Activated CD4-positive, alpha-beta T cell treated with anti-CD3 and anti-CD28 coated beads, Interleukin-2, Interleukin-6, amounts not matched to agents 100 ng/mL and 50 ng/mL, durations not matched to agents 16 hours and 8 hours (primary cell): ENCODE measurements around the gene HLCS.
A peak's percentile ranks its signal among the peaks of the same experiment; 100 is the strongest.

Source experiments
- DNase-seq: peaks from one replicate; pipeline ENCODE4 v3.0.0-alpha.2; 2020

HLCS gene

DNA sequence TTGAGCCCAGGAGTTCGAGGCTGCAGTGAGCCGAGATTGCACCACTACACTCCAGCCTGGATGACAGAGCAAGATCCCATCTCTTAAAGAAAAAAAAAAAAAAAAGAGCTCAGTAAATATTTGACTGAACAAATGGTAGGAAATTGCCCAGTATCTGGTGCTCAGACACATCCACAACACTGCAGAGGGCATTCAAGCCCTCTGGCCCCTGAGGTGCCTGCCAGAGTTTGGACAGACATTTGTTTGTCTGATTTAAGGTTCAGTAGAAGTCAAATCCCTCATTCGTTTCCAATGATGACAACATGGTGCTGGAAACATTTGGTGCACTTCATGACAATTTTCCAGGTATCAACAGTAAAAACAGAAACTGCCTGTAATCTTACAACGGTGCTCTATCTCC is 86.6 kb downstream of the HLCS start:
- no peak for DNase-seq

DNA sequence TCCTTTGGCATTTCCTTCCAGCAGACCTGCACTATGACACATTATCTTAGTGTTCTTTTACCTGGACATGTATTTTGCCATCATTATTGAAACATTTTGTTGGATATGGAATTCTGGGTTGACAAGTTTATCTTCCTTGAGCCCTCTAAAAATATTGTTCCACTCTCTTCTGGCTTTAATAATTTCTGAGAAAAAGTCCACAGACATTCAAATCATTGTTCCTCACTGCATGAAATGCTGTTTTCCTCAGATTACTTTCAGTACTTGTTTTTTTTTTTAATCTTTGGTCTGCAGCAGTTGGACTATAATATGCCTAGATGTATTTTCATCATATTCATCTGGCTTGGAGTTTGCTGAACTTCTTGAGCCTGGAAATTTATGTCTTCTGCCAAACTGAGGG is 88.7 kb downstream of the HLCS start:
- no peak for DNase-seq

DNA sequence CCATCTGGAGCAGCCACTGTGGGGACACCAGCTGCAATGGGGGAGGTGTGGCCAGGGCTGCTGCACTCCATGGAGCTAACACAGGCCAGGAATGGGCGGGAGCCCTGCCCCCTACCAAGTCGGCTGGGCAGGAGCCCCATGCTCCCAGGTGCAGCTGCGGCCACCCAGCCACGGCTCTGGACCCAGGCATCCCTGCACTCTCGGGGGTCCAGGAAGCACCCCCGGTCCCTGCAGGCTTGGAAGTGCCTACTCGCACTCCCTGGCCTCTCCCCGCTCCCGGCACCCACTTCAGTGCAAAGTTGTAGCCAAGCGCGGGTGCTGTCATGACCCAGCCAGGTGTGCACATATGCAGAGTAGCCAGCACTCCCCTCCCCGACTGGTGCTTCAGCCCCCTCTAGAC is 91.8 kb downstream of the HLCS start:
- DNase-seq, result no peak

DNA sequence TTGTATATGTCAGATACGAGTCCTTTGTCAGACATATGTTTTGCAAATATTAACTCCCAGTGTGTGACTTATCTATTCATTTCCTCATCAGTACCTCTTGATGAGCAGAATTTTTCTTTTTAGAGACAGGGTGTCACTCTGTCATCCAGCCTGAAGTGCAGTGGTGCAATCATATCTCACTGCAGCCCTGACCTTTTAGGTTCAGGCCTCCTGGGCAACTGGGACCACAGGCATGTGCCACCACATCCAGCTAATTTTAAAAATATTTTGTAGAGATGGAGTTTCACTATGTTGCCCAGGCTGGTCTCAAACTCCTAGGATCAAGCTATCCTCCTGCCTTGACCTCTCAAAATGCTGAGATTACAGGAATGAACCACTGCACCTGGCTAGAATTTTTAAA is 93.0 kb downstream of the HLCS start:
- DNase-seq, result no peak

DNA sequence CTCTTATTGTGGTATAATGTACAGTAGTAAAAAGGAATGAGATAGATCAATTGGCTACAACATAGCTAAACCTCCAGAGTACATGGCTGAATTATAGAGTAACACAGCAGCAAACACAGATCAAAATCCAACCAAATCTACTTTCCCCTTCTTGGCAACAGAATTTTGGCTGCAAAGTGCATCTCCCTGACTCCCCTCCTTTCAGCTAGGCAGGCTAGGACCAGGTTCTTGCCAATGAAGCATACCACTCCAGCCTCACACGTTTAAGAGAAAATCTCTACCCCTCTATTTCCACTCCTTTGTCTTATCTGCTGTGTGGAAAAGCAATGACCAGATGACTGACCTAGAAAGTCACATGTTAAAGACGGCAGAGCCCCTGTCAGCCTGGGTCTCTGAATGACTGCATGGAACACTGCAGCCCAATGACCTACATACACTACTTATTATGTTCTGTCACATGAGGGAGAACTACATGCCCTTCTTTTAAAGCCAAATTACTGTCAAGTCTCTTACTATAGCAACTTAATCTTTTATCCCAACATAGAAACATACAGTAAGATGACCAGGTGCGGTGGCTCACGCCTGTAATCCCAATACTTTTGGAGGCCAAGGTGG is 99.1 kb downstream of the HLCS start:
- no peak for DNase-seq

DNA sequence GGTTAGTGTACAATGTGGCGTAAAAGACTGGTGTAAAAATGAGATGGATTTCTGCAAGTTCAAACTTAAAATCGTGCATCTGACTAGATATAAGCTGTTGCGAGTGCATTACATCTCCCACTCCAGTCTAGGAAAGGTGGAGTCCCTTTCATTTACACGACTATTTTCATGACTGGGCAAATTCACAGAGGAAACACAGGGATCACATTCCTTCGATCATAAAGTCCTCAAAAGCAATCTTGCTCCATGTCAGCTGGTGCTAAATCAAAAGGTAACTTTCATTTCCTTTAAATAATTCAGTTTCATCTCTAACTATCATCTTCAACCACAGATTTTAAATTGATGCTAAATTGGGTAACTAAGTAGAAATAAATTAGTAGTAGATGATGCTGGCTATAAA is 100.0 kb downstream of the HLCS start:
- DNase-seq, result no peak

DNA sequence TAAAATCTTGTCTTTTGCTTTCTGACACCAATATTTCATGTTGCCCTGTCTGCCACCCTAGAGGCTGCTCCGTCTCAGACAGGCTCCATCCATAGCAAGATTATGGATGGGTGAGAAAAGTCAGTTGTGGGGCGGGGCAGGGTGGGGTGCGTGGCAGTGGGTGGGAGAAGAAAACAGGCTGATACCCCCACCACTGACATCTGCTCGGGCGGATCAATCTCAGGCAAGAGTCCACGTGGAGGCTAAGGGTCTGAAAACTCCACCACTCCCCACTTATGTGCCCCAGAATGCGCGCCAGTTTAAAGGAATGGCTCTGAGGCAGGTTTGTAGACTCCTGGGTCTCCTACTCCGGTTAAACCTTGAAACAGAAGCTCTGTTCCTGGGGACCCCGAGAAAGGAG is 101.5 kb downstream of the HLCS start:
- DNase-seq, result no peak

DNA sequence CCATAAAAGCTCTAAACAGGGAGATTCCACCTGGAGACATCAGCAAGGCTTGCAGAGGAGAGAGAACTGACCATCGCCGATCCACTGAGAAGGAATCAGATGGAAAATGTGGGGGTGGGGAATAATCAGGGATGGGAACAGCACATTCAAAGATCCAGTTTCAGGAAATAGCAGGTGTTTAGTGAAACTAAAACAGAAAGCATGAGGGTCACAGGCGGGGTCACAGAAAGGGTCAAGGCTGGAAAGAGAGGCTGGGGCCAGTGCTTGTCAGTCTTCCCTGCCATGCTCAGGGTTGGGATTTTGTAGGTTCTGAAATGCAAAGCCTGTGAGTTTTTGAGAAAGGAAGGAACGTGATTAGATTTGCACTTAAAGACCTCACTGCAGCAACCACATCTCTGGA is 103.2 kb downstream of the HLCS start:
- no peak for DNase-seq

DNA sequence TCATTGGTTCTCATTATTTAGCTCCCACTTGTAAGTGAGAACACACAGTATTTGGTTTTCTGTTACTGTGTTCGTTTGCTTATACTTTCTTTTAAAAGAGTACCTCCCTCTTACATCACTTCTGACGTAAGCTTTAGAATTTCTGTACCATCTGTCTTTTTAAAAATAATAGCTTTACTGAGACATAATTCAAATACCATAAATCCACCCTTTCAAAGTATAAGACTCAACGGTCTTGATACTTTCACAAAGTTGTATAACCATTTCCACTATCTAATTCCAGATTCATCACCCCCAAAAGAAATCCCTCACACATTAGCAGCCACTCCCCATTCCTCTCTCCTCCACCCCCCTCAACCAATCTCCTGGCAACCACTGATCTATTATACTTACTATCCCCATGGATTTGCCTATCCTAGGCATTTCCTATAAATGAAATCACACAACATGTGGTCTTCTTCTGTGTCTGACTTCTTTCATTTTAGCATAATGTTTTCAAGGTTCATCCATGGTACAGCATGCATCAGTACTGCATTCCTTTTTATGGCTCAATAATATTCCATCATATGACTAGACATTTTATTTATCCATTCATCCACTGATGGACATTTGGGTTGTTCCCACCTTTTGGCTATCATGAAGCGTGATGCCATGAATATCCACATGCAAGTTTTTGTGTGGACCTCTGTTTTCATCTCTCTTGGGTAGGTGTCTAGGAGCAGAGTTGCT is 104.7 kb downstream of the HLCS start:
- DNase-seq, result no peak

DNA sequence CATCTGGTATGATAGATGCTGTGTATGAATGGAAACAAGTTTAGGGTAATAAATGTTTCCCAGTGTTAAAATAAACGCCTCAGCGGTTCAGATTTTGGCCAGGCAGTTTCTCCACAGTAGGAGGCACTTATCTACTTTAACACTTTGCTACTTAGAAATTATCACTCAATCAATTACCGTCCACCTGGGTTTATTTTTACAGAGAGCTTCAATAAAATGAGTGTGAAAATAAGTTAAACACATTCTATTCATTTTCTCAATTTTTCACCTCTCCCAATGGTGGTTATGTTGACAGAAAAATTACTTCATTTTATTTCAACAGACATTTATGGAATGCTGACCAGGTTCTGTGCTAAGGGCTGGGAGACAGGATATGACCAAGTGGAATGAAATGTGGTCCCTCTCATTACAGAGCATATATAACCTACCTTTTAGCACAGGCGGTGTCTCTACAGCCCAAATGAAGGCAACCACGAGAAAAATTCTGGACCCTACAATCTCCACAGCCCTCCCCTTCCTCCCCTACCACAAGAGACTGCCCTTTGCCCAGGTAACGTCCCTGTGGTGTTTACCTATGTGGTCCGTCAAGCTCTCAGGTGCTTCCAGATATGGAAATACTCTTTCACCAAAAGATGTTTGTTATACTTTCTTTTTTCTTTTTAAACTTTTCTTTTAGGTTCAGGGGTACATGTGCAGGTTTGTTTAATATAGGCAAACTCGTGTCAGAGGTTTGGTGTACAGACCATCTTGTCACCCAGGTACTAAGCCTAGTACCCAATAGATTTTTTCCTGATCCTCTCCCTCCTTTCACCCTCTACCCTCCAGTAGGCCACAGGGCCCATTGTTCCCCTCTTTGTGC is 105.5 kb downstream of the HLCS start:
- no peak for DNase-seq

DNA sequence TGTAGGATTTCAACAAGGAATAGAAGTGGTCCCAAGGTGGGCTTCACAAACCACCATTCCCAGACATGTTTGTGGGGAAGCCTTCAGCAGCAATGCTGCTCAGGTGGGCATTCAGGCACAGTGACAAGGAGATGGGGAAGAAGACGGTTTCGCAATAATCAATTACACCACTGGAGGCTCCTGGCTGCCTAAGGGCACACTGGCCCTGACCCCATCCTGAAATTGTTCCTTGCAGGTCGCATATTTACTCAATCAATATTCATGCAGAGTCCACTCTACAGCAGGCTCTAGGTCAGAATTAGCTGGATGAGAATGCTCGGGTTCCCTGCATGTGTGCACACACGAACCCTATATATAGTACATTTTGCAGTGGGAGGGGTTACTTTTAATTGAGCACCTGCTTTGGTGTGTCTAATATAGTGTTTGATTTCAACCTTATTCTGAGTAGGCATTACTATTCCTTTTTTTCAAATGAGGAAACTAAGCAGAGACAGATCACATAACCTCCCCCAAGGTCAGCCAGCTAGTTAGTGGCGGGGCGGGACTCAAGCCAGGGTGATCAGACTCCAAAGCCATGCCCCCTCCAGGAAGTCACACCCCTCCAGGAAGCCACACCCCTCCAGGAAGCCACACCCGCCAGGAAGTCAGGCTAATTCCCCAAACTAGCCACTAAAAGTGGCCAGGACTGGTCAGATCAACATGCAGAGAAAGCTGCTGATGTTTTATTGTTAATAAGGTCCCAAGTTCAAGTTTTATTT is 106.5 kb downstream of the HLCS start:
- DNase-seq, result peak; percentile 56

DNA sequence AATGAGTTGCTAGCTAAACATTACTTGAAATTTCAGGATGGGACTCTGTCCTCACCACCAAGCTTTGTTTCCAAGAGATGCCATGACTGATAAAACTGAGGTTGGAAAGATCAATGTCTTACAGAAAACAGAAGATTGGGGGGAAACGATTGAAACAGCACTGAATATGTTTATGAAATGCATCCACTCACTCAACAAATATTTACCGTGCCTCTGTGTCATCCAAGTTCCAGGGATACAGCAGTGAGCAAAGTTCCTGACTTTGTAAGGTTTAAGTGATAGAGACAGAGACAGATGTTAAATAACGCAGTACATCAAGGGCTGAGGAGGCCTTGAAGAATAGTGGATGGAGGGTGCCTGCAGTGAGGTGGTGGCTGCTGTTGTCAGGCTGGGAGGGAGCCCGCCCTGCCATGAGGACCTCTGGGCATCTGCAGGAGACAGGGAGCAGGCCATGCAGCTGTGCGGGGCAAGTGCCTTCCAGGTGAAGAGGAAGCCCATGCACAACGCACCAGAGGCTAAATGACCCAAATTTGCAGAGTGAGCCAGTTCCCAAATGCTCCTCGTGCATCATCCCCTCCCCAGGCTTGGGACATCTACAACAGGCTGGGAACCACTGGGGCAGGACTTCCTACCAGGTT is 108.0 kb downstream of the HLCS start:
- DNase-seq, result no peak

DNA sequence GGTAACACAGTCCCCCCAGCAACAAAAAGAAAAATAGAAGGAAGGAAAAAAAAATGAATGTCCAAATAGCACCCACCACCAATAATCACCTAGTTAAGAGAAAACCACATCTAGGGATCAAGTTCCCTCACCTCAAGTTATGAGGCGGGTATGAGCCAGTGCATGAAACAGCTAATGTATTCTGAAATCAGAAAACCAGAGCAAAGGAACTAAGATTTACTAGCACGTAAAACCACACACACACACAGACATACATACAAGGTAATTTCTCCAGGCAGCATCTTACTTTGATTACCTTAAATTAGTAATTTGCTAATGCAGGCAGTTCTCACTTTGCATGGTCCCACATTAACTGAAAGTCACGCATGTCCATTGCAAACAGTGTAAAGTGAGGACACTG is 109.8 kb downstream of the HLCS start:
- peak; percentile 16 for DNase-seq

DNA sequence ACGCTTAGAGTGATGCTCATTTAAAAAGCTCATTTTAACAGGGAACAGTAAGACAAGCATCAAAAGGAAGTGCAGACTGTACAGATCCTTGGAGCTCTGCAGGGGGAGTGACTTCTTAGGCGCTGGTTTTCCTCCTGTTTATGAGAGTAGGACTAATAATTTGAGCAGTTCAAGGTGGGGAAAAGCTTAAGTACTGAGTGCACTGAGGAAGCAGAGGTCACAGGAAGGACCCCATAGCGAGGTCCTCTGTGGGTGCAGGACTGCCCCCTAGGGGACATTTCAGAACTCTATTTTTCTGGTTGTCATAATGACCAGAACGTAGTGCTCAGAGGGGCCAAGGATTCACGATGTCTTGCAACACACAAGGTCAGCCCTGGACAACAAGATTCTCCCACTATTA is 112.1 kb downstream of the HLCS start:
- peak; percentile 55 for DNase-seq

DNA sequence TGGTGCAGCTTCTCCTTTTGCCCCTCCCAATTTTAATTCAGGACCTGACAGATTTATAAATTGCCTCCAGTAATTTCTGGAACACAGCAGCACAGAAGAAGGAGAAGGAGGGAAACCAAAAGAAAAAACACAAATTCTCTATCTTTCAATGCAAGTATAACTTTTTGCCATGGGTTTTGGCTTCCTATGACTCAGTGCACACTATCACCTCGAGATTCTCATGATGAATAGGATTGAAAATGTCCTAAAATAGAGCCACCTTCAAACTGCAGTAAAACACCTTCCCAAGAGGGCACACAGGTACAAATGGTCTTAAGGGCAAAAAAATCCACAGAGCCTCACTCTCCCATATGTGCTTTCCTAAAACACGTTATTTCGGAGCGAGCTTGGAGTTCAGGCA is 113.6 kb downstream of the HLCS start:
- DNase-seq, result peak; percentile 43

DNA sequence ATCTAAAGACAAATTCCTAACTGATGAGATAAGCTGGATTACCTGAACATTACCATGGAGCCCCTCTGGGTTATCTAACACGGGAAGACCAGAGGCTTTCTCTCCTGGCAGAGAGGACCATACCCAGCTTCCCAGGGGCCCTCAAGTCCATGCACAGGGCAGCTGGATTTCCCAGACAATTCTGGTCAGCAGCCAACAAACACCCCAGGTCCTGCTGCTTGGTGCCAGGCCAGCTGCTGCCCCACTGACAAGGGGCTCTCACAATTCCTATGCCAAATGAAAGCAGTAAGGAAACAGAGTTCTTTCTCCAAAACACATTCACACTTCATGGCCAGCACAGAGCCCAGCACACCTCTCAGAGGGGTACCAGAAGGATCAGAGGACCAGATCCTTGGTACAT is 114.2 kb downstream of the HLCS start:
- no peak for DNase-seq

DNA sequence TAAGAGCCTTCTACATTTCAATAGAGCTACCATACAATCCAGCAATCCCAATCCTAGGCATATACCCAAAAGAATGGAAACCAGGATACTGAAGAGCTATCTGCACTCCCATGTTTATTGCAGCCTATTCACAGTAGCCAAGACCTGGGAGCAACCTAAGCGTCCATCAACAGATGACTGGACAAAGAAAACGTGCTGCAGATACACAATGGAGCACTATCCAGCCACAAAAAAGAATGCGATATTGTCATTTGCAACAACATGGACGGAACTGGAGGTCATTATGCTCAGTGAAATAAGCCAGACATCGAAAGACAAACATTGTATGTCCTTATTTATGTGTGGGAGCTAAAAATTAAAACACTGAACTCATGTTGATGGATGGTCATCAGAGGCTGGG is 115.3 kb downstream of the HLCS start:
- DNase-seq, result no peak

DNA sequence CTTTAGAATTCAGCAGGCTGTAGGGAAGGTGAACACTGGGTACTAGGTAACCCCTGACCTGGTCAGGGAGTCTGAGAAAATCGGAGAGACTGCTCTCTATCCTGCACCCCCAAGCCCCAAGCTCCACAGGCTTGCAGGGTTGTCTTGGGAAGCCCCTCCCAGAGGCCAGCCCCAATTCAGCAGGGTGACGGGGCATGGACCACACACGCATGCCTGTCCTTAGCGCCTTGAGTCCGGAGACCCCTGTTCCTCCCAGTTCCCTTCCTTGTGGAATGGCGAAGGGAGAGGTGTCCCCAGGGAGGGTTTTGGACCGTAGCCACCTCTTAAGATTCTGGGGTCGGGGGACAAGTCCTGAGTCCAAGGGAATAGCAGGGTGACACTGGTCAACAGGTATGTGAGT is 116.1 kb downstream of the HLCS start:
- no peak for DNase-seq

DNA sequence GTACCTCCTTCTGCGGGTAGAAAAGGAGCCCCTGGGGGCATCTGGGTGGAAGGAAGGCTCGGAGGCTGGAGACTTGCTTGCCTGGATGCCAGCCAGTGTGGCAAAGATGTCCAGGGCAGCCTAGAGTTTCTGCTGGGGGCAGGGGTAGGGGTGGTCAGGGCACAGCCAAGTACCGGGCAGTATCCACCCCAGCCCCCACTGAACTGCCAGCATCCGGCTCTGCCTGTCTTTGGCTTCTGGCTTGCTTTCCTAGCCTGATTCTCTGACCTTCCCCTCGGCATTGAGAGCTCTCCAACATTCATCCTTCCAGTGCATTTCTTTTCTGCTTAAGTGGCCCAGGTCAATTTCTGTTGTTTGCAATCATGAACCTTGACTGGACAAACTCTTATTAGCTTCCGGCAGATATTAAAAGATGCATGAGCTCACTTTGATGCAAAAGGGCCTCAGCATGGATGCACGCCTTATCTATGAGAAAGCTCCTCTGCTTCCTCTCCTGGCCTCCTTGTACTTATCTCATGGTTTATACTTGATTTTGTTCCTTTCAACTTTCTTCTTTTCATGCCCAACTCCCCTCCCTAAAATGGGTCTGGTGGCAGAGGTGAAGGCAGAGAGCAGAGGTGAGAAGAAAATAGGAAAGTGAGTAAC is 116.9 kb downstream of the HLCS start:
- no peak for DNase-seq

DNA sequence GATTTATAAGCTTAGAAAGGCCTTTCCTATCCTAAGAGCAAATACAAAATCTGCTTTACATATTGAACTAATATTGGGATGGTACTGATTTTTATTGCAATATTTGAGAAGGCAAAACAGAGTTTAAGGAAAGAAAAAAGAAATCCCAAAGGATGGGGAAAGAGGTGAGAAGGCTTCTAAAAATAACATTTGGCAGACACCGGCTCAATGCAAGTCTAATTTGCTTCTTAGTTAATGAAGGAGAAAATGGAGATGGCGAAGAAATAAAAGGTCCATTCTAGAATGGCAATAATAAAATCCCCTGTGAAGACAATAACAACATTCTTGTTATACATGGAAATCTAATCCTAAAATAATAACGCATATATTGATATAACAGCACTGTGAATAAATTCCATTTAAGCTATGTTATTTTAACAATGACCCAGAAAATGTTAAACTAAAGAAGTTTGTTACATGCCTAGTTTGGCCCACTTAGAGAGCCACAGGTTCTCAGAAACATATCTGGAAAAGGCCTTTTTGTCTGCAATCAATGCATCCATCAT is 117.7 kb downstream of the HLCS start:
- DNase-seq, result no peak

DNA sequence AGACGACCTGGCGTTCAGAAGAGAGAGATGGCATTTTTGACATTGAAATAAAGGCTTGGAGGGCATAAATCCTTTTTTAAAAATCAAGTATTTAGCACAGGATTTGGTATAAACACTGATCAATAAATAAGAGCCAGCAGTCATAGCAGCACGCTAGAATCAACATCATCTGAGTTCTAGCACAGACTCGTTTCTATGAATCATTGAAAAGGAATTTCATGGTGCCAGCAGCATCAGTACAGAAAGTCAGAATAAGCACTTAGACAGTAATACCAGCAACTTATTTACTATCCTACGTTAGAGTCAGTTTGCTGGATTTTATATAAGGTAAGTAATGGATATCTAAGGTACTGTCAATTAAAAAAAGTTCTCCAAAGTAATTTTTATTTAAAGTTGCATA is 119.3 kb downstream of the HLCS start:
- no peak for DNase-seq

DNA sequence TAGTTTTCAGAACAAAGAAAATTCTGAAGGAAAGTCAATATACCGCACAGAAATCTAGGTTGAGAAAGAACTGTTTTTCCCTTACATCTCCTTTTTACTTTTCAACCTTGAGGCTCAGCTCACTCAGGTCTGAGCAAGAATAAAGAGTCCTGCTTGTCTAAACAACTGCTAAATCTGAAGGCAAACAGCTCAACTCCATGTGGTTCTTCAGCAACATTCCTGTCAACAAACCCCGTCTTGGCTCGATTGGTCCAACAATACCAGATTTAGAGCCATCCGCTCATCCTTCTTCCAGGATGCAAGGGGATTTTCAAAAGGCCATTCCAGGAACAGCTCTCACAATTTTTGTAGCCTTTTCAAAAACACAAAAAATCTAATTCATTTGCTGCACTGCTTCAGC is 119.8 kb downstream of the HLCS start:
- DNase-seq, result no peak
